SK-N-SH (cell line): Measurements from ENCODE around the gene TMEM150C. TPM values are rescaled to one million over a fixed set of nuclear protein-coding genes. Genes with fewer than 3 reads are reported as not detected.

Source experiments
- CTCF ChIA-PET: fragments of 300-600, 350-600 bp; formaldehyde crosslinking; extraction: SDS; loops from one replicate; lab custom pipeline; 2021; lab: Yijun Ruan, JAX
- POLR2A ChIA-PET: fragments of 350-600 bp; sonication (Branson Sonifier 250); formaldehyde crosslinking; extraction: SDS; loops from one replicate; lab custom pipeline; 2020; ENCODE audit warnings: antibody characterized with exemption, inconsistent platforms; lab: Yijun Ruan, JAX
- DNase-seq: peaks from one replicate; pipeline ENCODE4 v3.0.0; 2012
- H2AFZ ChIP-seq: fragments of 200-600 bp; sonication (generic); 2 replicates; pipeline ENCODE4 v1.8.1; 2016; ENCODE audit warnings: antibody characterized with exemption, mild to moderate bottlenecking, low read depth
- H3F3A ChIP-seq: fragments of 200-600 bp; sonication (generic); replicated peaks from 2 replicates; pipeline ENCODE3; 2016; ENCODE audit warnings: antibody characterized with exemption, mild to moderate bottlenecking; ENCODE audit not compliant: insufficient read depth
- H3K27ac ChIP-seq, 2 experiments: fragments of 200-500 bp in 1 of 2; fragments of 200-600 bp in 1 of 2; sonication (Bioruptor generic) in 1 of 2; sonication (generic), shearing (Covaris generic) in 1 of 2; 2 replicates each; pipeline versions ENCODE4 v1.5.1 to v1.6.1; 2014 to 2016; ENCODE audit warnings: low read depth in 2 of 2, inconsistent platforms in 1 of 2, low read length in 1 of 2, mild to moderate bottlenecking in 1 of 2, mixed read lengths in 1 of 2
- H3K27me3 ChIP-seq: fragments of 200-600 bp; sonication (generic), shearing (Covaris generic); 2 replicates; pipeline ENCODE4 v1.6.1; 2016; ENCODE audit warnings: mixed run types; ENCODE audit not compliant: insufficient read depth
- H3K36me3 ChIP-seq, 2 experiments: fragments of 200-500 bp in 1 of 2; fragments of 200-600 bp in 1 of 2; sonication (Bioruptor generic) in 1 of 2; sonication (generic) in 1 of 2; replicated peaks in 1 of 2; 2 replicates each; pipeline versions ENCODE3 to v1.5.1; 2014 to 2016; ENCODE audit warnings: low read length in 1 of 2, mild to moderate bottlenecking in 1 of 2; ENCODE audit not compliant: insufficient read depth in 2 of 2, control insufficient read depth in 1 of 2
- H3K4me1 ChIP-seq, 2 experiments: fragments of 200-500 bp in 1 of 2; fragments of 200-600 bp in 1 of 2; sonication (Bioruptor generic) in 1 of 2; sonication (generic), shearing (Covaris generic) in 1 of 2; 2 replicates each; pipeline versions ENCODE4 v1.5.1 to v1.6.1; 2014 to 2016; ENCODE audit warnings: low read depth in 1 of 2, low read length in 1 of 2, mixed run types in 1 of 2; ENCODE audit not compliant: insufficient read depth in 2 of 2, control insufficient read depth in 1 of 2
- H3K4me2 ChIP-seq: fragments of 200-600 bp; sonication (generic), shearing (Covaris generic); 2 replicates; pipeline ENCODE4 v1.6.1; 2017; ENCODE audit warnings: mixed run types
- H3K4me3 ChIP-seq, 2 experiments: fragments of 200-500 bp in 1 of 2; fragments of 200-600 bp in 1 of 2; sonication (Bioruptor generic) in 1 of 2; sonication (generic), shearing (Covaris generic) in 1 of 2; 2 replicates each; pipeline versions ENCODE4 v1.5.1 to v1.8.1; 2014 to 2016; ENCODE audit warnings: low read depth in 2 of 2, inconsistent platforms in 1 of 2, low read length in 1 of 2, mild to moderate bottlenecking in 1 of 2, mixed read lengths in 1 of 2, moderate library complexity in 1 of 2
- H3K79me2 ChIP-seq: fragments of 200-600 bp; sonication (generic); 2 replicates; pipeline ENCODE4 v1.8.1; 2017; ENCODE audit warnings: mild to moderate bottlenecking; ENCODE audit not compliant: insufficient read depth
- H3K9ac ChIP-seq: fragments of 200-600 bp; sonication (generic); 2 replicates; pipeline ENCODE4 v1.6.1; 2017; ENCODE audit warnings: mixed run types
- H3K9me2 ChIP-seq: fragments of 200-600 bp; sonication (generic); 2 replicates; pipeline ENCODE4 v1.6.1; 2017; ENCODE audit warnings: mixed run types
- H3K9me3 ChIP-seq: fragments of 200-600 bp; sonication (generic); 2 replicates; pipeline ENCODE4 v1.6.1; 2017; ENCODE audit warnings: mixed run types, mild to moderate bottlenecking, moderate library complexity
- H4K20me1 ChIP-seq: fragments of 200-600 bp; sonication (generic); 2 replicates; pipeline ENCODE4 v1.6.1; 2017; ENCODE audit warnings: mild to moderate bottlenecking, mixed run types; ENCODE audit not compliant: insufficient read depth
- CTCF ChIP-seq: fragments of 200-600 bp; sonication (generic); IDR thresholded peaks from 2 replicates; pipeline ENCODE4 v1.6.1; 2017; ENCODE audit warnings: antibody characterized with exemption, mild to moderate bottlenecking, moderate library complexity
- EP300 ChIP-seq, 2 experiments: IDR thresholded peaks; 2 replicates each; pipeline versions ENCODE4 v1.4.0 to v1.6.1; 2012; ENCODE audit warnings: borderline replicate concordance in 1 of 2, low read depth in 1 of 2, low read length in 1 of 2
- FOXJ3 ChIP-seq: sonication (generic); formaldehyde crosslinking; IDR thresholded peaks from 2 replicates; pipeline ENCODE4 v1.5.1; 2020; ENCODE audit warnings: mild to moderate bottlenecking, missing genetic modification reagents
- GABPA ChIP-seq: IDR thresholded peaks from 2 replicates; pipeline ENCODE4 v1.4.0; 2012; ENCODE audit warnings: low read depth, mild to moderate bottlenecking
- MAX ChIP-seq: IDR thresholded peaks from 2 replicates; pipeline ENCODE4 v1.4.0; 2012; ENCODE audit warnings: low read depth
- MEF2A ChIP-seq: IDR thresholded peaks from 2 replicates; pipeline ENCODE4 v1.4.0; 2012; ENCODE audit warnings: low read depth, borderline replicate concordance
- MXI1 ChIP-seq: IDR thresholded peaks from 2 replicates; pipeline ENCODE4 v1.6.1; 2012; ENCODE audit warnings: mild to moderate bottlenecking, low read depth, low read length, improper control_type of control experiment
- PBX3 ChIP-seq: IDR thresholded peaks from 2 replicates; pipeline ENCODE4; 2012
- POLR2AphosphoS5 ChIP-seq: IDR thresholded peaks from 2 replicates; pipeline ENCODE4 v1.6.1; 2012; ENCODE audit warnings: low read depth, low read length
- RCOR1 ChIP-seq: fragments of 150-350 bp; IDR thresholded peaks from 2 replicates; pipeline ENCODE4 v1.6.1; 2017; ENCODE audit warnings: antibody characterized with exemption, low read length
- RFX5 ChIP-seq: IDR thresholded peaks from 2 replicates; pipeline ENCODE4 v1.6.1; 2012; ENCODE audit warnings: mild to moderate bottlenecking, improper control_type of control experiment, low read length
- SIN3A ChIP-seq: IDR thresholded peaks from 2 replicates; pipeline ENCODE4 v1.6.1; 2012; ENCODE audit warnings: low read depth, mild to moderate bottlenecking, low read length, moderate library complexity, borderline replicate concordance
- SMC3 ChIP-seq: IDR thresholded peaks from 2 replicates; pipeline ENCODE4 v1.6.1; 2012; ENCODE audit warnings: low read depth, low read length, improper control_type of control experiment
- TAF1 ChIP-seq: IDR thresholded peaks from 2 replicates; pipeline ENCODE4 v1.6.1; 2012; ENCODE audit warnings: low read depth, mild to moderate bottlenecking, low read length, moderate library complexity, borderline replicate concordance
- TCF12 ChIP-seq: IDR thresholded peaks from 2 replicates; pipeline ENCODE4 v1.4.0; 2012
- YY1 ChIP-seq: IDR thresholded peaks from 2 replicates; pipeline ENCODE4 v1.4.0; 2012; ENCODE audit warnings: low read depth, mild to moderate bottlenecking
- WGBS: methylation state at CpG from one replicate; pipeline ENCODE4 v1.1.6; 2017; ENCODE audit warnings: low lambda C conversion rate; 5-methylcytosine and 5-hydroxymethylcytosine counted together
- polyA plus RNA-seq, 3 experiments: library from polyadenylated mRNA; depleted of rRNA; stranded (reverse); fragments of >200 nt; gene quantifications; 2 replicates each; pipeline ENCODE4 v1.2.3, GENCODE V29; 2012
- TF ChIP-seq, protein P1 (sequence below): IDR thresholded peaks from 2 replicates; pipeline ENCODE4 v1.4.0; 2012; ENCODE audit warnings: low read depth, borderline replicate concordance
- TF ChIP-seq, protein P2 (sequence below): fragments of 150-350 bp; IDR thresholded peaks from 2 replicates; pipeline ENCODE4 v1.6.1; 2016; ENCODE audit warnings: mild to moderate bottlenecking, low read depth, low read length

TMEM150C gene
- polyA plus RNA-seq, 1 of the 3 experiments (the other 2 are of a cell fraction), result 1.0 TPM

DNA sequence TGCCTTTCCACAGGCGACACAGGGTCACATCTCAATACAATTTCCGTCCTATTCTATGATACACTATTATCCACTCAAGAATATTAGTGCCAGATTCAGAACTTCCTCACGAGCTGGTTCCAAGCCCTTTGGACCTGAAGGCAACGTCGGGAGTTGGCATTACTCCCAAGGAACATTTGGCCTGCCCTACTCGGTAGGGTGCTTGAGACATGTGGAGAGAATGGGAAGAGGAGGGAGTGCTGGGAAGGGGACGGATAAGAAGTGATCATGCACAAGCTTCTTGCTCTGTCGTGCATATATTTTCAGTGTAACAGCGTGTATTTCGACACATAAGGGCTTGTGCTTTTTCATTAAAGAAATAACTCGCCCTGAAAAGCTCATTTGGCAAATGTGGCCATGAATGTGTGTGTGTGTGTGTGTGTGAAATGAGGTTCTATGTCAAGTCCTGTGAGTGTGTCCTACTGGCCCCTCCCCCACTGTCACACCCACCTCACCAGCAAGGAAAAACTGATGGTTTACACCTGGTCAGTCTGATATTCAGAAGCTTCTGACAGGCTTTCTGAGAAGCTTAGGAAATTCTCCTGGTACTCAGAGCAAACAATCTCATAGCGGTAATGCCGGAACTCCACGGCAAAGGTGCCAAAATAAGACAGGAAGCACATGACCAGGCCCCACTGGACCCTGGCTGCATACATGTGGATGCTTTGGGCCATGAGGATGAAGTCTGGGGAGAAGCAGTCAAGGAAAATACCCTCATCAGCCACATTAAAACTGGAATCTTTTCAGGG lies 76.6 kb downstream of the TMEM150C start:
- CTCF ChIA-PET, result interaction anchor here (0.7 to 1.4 kb wide), 3 partner anchors 14 to 237 kb away, joined by 3 to 4 read pairs (median 4); no protein-coding TSS in a partner anchor
- Histone ChIP-seq H3K9me3 (no peaks in the 10 kb centered on the region), H3F3A (no peaks in the 10 kb centered on the region), H3K9me2 (no peaks in the 10 kb centered on the region), H3K27ac (no peak overlapping the region), H3K79me2 (no peaks in the 10 kb centered on the region), H3K4me3 (no peak overlapping the region), H3K9ac (no peak overlapping the region), H3K36me3 (peaks cover 0 to 4% of the 10 kb centered on the region in 2 experiments), H3K27me3 (no peaks in the 10 kb centered on the region), H2AFZ (no peak overlapping the region), H3K4me1 (no peaks in the 10 kb centered on the region), H3K4me2 (no peak overlapping the region), H4K20me1 (no peaks in the 10 kb centered on the region)
- 88% methylated on average over 14 of the region's 14 CpGs for WGBS
- POLR2A ChIA-PET, result no interaction called here
- TF ChIP-seq TCF12 (no peak), PBX3 (no peak), RFX5 (no peak), SMC3 (no peak), MEF2A (no peak), POLR2AphosphoS5 (no peak), SIN3A (no peak), TAF1 (no peak), CTCF (no peak), YY1 (no peak), MXI1 (no peak), MAX (no peak), RCOR1 (no peak), GABPA (no peak), EP300 (IDR thresholded peaks at IDR 0.05; ENCODE audit: borderline replicate concordance in 1 of 2, low read depth in 1 of 2, low read length in 1 of 2) (no peak), FOXJ3 (no peak)
- TF ChIP-seq, protein P1, sequence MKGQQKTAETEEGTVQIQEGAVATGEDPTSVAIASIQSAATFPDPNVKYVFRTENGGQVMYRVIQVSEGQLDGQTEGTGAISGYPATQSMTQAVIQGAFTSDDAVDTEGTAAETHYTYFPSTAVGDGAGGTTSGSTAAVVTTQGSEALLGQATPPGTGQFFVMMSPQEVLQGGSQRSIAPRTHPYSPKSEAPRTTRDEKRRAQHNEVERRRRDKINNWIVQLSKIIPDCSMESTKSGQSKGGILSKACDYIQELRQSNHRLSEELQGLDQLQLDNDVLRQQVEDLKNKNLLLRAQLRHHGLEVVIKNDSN, result no peak
- TF ChIP-seq, protein P2, sequence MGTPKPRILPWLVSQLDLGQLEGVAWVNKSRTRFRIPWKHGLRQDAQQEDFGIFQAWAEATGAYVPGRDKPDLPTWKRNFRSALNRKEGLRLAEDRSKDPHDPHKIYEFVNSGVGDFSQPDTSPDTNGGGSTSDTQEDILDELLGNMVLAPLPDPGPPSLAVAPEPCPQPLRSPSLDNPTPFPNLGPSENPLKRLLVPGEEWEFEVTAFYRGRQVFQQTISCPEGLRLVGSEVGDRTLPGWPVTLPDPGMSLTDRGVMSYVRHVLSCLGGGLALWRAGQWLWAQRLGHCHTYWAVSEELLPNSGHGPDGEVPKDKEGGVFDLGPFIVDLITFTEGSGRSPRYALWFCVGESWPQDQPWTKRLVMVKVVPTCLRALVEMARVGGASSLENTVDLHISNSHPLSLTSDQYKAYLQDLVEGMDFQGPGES, result no peak
- no peak for DNase-seq
